Measurements from ENCODE around the gene OAS2. TPM values are rescaled to one million over a fixed set of nuclear protein-coding genes. Genes with fewer than 3 reads are reported as not detected.
A peak's percentile ranks its signal among the peaks of the same experiment; 100 is the strongest.
"Not testable (repeated sequence)": the region's sequence is repeated elsewhere in the genome, so short reads cannot be mapped to it uniquely, and the experiment has no call there.

The OAS2 gene
- total and polyA plus RNA-seq, 5 donors from 2014 or later = 58.2 to 82.2 (median 77.9) TPM

GRCh38 chr12:112986291-112986800, 8.0 kb downstream of the OAS2 start:
- no peaks in the 10 kb centered on the region for H3K27me3 ChIP-seq (ENCODE audit: control insufficient read depth, insufficient read depth, low read length)
- DNase-seq (no peak), ATAC-seq (ENCODE audit: low read depth in 2 of 2) (no peak)
- peaks cover 28 to 87% (median 68%) of the 10 kb centered on the region in 4 donors for H3K4me1 Mint-ChIP-seq
- H3K27ac Mint-ChIP-seq = peak overlapping the region in 2 of 3 donors; percentile 65 to 83
- H3K9me3 Mint-ChIP-seq = peaks cover 0 to 27% (median 5%) of the 10 kb centered on the region in 7 donors
- no peak overlapping the region for H3K4me3 ChIP-seq (ENCODE audit: low read depth, low read length)
- no peaks in the 10 kb centered on the region for H3K27me3 Mint-ChIP-seq
- H3K4me1 ChIP-seq (ENCODE audit: control insufficient read depth, insufficient read depth, low read length, poor library complexity, severe bottlenecking) = peaks cover 23% of the 10 kb centered on the region
- H3K9me3 ChIP-seq (ENCODE audit: control insufficient read depth in 2 of 2, low read length in 2 of 2) = peaks cover 9 to 16% of the 10 kb centered on the region in 2 experiments
- peaks cover 81% of the 10 kb centered on the region for H3K36me3 Mint-ChIP-seq
- H3K36me3 ChIP-seq (ENCODE audit: control insufficient read depth, insufficient read depth, low read length) = peaks cover 71% of the 10 kb centered on the region
- H3K4me3 Mint-ChIP-seq = peak overlapping the region in 2 of 4 donors; percentile 32 to 63
- no peak overlapping the region for H3K27ac ChIP-seq (ENCODE audit: insufficient read depth, low read length, poor library complexity, severe bottlenecking)

GRCh38 chr12:112987561-112987960, 9.2 kb downstream of the OAS2 start:
- peaks cover 81% of the 10 kb centered on the region for H3K36me3 Mint-ChIP-seq

GRCh38 chr12:112988224-112988623, 9.9 kb downstream of the OAS2 start:
- H3K36me3 Mint-ChIP-seq = peaks cover 81% of the 10 kb centered on the region
- no peaks in the 10 kb centered on the region for H3K27me3 Mint-ChIP-seq
- no peak overlapping the region for H3K4me3 Mint-ChIP-seq
- no peak overlapping the region for H3K4me3 ChIP-seq (ENCODE audit: low read depth, low read length)
- no peak for ATAC-seq (ENCODE audit: low read depth in 2 of 2)
- H3K27me3 ChIP-seq (ENCODE audit: control insufficient read depth, insufficient read depth, low read length) = no peaks in the 10 kb centered on the region
- peaks cover 0 to 14% (median 5%) of the 10 kb centered on the region in 7 donors for H3K9me3 Mint-ChIP-seq
- DNase-seq = peak in 1 of 3 donors; percentile 67
- peak overlapping the region; percentile 14 to 83 (median 56) for H3K27ac Mint-ChIP-seq
- H3K9me3 ChIP-seq (ENCODE audit: control insufficient read depth in 2 of 2, low read length in 2 of 2) = peaks cover 10 to 16% of the 10 kb centered on the region in 2 experiments
- peaks cover 22 to 77% (median 53%) of the 10 kb centered on the region in 4 donors for H3K4me1 Mint-ChIP-seq
- H3K36me3 ChIP-seq (ENCODE audit: control insufficient read depth, insufficient read depth, low read length) = peaks cover 81% of the 10 kb centered on the region
- no peak overlapping the region for H3K27ac ChIP-seq (ENCODE audit: insufficient read depth, low read length, poor library complexity, severe bottlenecking)
- peaks cover 26% of the 10 kb centered on the region for H3K4me1 ChIP-seq (ENCODE audit: control insufficient read depth, insufficient read depth, low read length, poor library complexity, severe bottlenecking)

More at GRCh38 chr12:112987561-112987960, 9.2 kb downstream of the OAS2 start:
- DNase-seq = no peak
- H3K4me3 ChIP-seq (ENCODE audit: low read depth, low read length) = no peak overlapping the region
- Mint-ChIP-seq H3K27me3 (no peaks in the 10 kb centered on the region), H3K27ac (peak overlapping the region in 2 of 3 donors; percentile 49 to 83), H3K4me3 (no peak overlapping the region), H3K9me3 (peaks cover 0 to 17% (median 5%) of the 10 kb centered on the region in 7 donors), H3K4me1 (peaks cover 22 to 77% (median 57%) of the 10 kb centered on the region in 4 donors)
- H3K27ac ChIP-seq (ENCODE audit: insufficient read depth, low read length, poor library complexity, severe bottlenecking) = no peak overlapping the region
- H3K9me3 ChIP-seq (ENCODE audit: control insufficient read depth in 2 of 2, low read length in 2 of 2) = peaks cover 11 to 16% of the 10 kb centered on the region in 2 experiments
- ATAC-seq (ENCODE audit: low read depth in 2 of 2) = no peak
- H3K4me1 ChIP-seq (ENCODE audit: control insufficient read depth, insufficient read depth, low read length, poor library complexity, severe bottlenecking) = peaks cover 23% of the 10 kb centered on the region
- no peaks in the 10 kb centered on the region for H3K27me3 ChIP-seq (ENCODE audit: control insufficient read depth, insufficient read depth, low read length)
- H3K36me3 ChIP-seq (ENCODE audit: control insufficient read depth, insufficient read depth, low read length) = peaks cover 79% of the 10 kb centered on the region

GRCh38 chr12:112988823-112989385, 10.6 kb downstream of the OAS2 start:
- not testable (repeated sequence) for DNase-seq; H3K27me3 ChIP-seq (ENCODE audit: control insufficient read depth, insufficient read depth, low read length); H3K27ac ChIP-seq (ENCODE audit: insufficient read depth, low read length, poor library complexity, severe bottlenecking); ATAC-seq (ENCODE audit: low read depth in 2 of 2); H3K4me3 Mint-ChIP-seq; H3K27me3 Mint-ChIP-seq; H3K4me3 ChIP-seq (ENCODE audit: low read depth, low read length)
- H3K27ac Mint-ChIP-seq = peak overlapping the region in 2 of 3 donors; percentile 76 to 77
- Histone ChIP-seq H3K9me3 (ENCODE audit: control insufficient read depth in 2 of 2, low read length in 2 of 2) (peaks cover 10 to 12% of the 10 kb centered on the region in 2 experiments), H3K4me1 (ENCODE audit: control insufficient read depth, insufficient read depth, low read length, poor library complexity, severe bottlenecking) (peaks cover 20% of the 10 kb centered on the region), H3K36me3 (ENCODE audit: control insufficient read depth, insufficient read depth, low read length) (peaks cover 79% of the 10 kb centered on the region)
- H3K36me3 Mint-ChIP-seq = peaks cover 77% of the 10 kb centered on the region
- peaks cover 0 to 14% (median 5%) of the 10 kb centered on the region in 7 donors for H3K9me3 Mint-ChIP-seq
- H3K4me1 Mint-ChIP-seq = peaks cover 22 to 72% (median 52%) of the 10 kb centered on the region in 4 donors

GRCh38 chr12:112989806-112990205, 11.5 kb downstream of the OAS2 start:
- Mint-ChIP-seq H3K27ac (peak overlapping the region; percentile 66 to 89 (median 76)), H3K4me3 (no peak overlapping the region), H3K4me1 (peaks cover 15 to 67% (median 46%) of the 10 kb centered on the region in 4 donors), H3K36me3 (peaks cover 73% of the 10 kb centered on the region), H3K27me3 (no peaks in the 10 kb centered on the region), H3K9me3 (peaks cover 0 to 7% (median 2%) of the 10 kb centered on the region in 7 donors)
- DNase-seq = no peak
- Histone ChIP-seq H3K4me3 (ENCODE audit: low read depth, low read length) (no peak overlapping the region), H3K9me3 (ENCODE audit: control insufficient read depth in 2 of 2, low read length in 2 of 2) (peaks cover 5% of the 10 kb centered on the region in 2 experiments), H3K27ac (ENCODE audit: insufficient read depth, low read length, poor library complexity, severe bottlenecking) (no peak overlapping the region), H3K36me3 (ENCODE audit: control insufficient read depth, insufficient read depth, low read length) (peaks cover 72% of the 10 kb centered on the region), H3K4me1 (ENCODE audit: control insufficient read depth, insufficient read depth, low read length, poor library complexity, severe bottlenecking) (peaks cover 20% of the 10 kb centered on the region), H3K27me3 (ENCODE audit: control insufficient read depth, insufficient read depth, low read length) (no peaks in the 10 kb centered on the region)
- ATAC-seq (ENCODE audit: low read depth in 2 of 2) = no peak

- ATAC-seq (ENCODE audit: low read depth in 2 of 2) (peak; percentile 69 to 73), DNase-seq (peak in 2 of 3 donors; percentile 47 to 62)
- no peak overlapping the region for H3K4me3 ChIP-seq (ENCODE audit: low read depth, low read length)
- peaks cover 0 to 2% (median 0%) of the 10 kb centered on the region in 7 donors for H3K9me3 Mint-ChIP-seq
- H3K4me3 Mint-ChIP-seq = no peak overlapping the region
- H3K36me3 Mint-ChIP-seq = peaks cover 81% of the 10 kb centered on the region
- peaks cover 80% of the 10 kb centered on the region for H3K36me3 ChIP-seq (ENCODE audit: control insufficient read depth, insufficient read depth, low read length)
- H3K27me3 Mint-ChIP-seq = no peaks in the 10 kb centered on the region
- H3K27ac Mint-ChIP-seq = peak overlapping the region in 1 of 3 donors; percentile 70
- no peaks in the 10 kb centered on the region for H3K27me3 ChIP-seq (ENCODE audit: control insufficient read depth, insufficient read depth, low read length)
- peaks cover 11 to 52% (median 30%) of the 10 kb centered on the region in 4 donors for H3K4me1 Mint-ChIP-seq
- no peak overlapping the region for H3K27ac ChIP-seq (ENCODE audit: insufficient read depth, low read length, poor library complexity, severe bottlenecking)
- H3K9me3 ChIP-seq (ENCODE audit: control insufficient read depth in 2 of 2, low read length in 2 of 2) = peaks cover 0 to 3% of the 10 kb centered on the region in 2 experiments
- peaks cover 9% of the 10 kb centered on the region for H3K4me1 ChIP-seq (ENCODE audit: control insufficient read depth, insufficient read depth, low read length, poor library complexity, severe bottlenecking)
Observed at GRCh38 chr12:112992541-112993398, 14.5 kb downstream of the OAS2 start.

- H3K27ac ChIP-seq (ENCODE audit: insufficient read depth, low read length, poor library complexity, severe bottlenecking) = no peak overlapping the region
- peaks cover 5 to 36% (median 15%) of the 10 kb centered on the region in 4 donors for H3K4me1 Mint-ChIP-seq
- H3K4me3 Mint-ChIP-seq = no peak overlapping the region
- peaks cover 3 to 5% of the 10 kb centered on the region in 2 experiments for H3K9me3 ChIP-seq (ENCODE audit: control insufficient read depth in 2 of 2, low read length in 2 of 2)
- no peaks in the 10 kb centered on the region for H3K27me3 ChIP-seq (ENCODE audit: control insufficient read depth, insufficient read depth, low read length)
- peaks cover 83% of the 10 kb centered on the region for H3K36me3 Mint-ChIP-seq
- H3K27ac Mint-ChIP-seq = no peak overlapping the region
- H3K36me3 ChIP-seq (ENCODE audit: control insufficient read depth, insufficient read depth, low read length) = peaks cover 80% of the 10 kb centered on the region
- no peak for ATAC-seq (ENCODE audit: low read depth in 2 of 2)
- peaks cover 3% of the 10 kb centered on the region for H3K4me1 ChIP-seq (ENCODE audit: control insufficient read depth, insufficient read depth, low read length, poor library complexity, severe bottlenecking)
- H3K9me3 Mint-ChIP-seq = peaks cover 0 to 6% (median 0%) of the 10 kb centered on the region in 7 donors
- H3K4me3 ChIP-seq (ENCODE audit: low read depth, low read length) = no peak overlapping the region
- no peaks in the 10 kb centered on the region for H3K27me3 Mint-ChIP-seq
- DNase-seq = no peak
Observed at GRCh38 chr12:112995008-112995407, 16.7 kb downstream of the OAS2 start.
